Stomach (tissue), 9 donors: ENCODE data around the gene GPR176. TPM values are rescaled to one million over a fixed set of nuclear protein-coding genes. Genes with fewer than 3 reads are reported as not detected.

ENCODE experiments used
- DNase-seq, 2 donors: peaks; one replicate each; pipeline versions ENCODE4 v3.0.0 to v3.0.0-alpha.2; 2013 to 2019
- H3K27ac ChIP-seq, 5 donors: fragments of 200-600 bp in 4 of 5; sonication (generic) in 4 of 5; one replicate each; pipeline ENCODE4 v1.5.1; 2013 to 2019; ENCODE audit warnings: mild to moderate bottlenecking in 1 of 5, moderate library complexity in 1 of 5
- H3K27me3 ChIP-seq, 3 donors: fragments of 200-600 bp; sonication (generic); one replicate each; pipeline ENCODE4 v1.5.1; 2017 to 2019; ENCODE audit warnings: mixed run types in 1 of 3
- H3K36me3 ChIP-seq, 4 donors: fragments of 200-600 bp; sonication (generic); 1 replicate in 3 of 4; 2 replicates in 1 of 4; pipeline ENCODE4 v1.5.1; 2016 to 2019
- H3K4me1 ChIP-seq, 4 donors: fragments of 200-600 bp; sonication (generic); one replicate each; pipeline ENCODE4 v1.5.1; 2016 to 2019
- H3K4me3 ChIP-seq, 4 donors: fragments of 200-600 bp; sonication (generic) in 3 of 4; one replicate each; pipeline ENCODE4 v1.5.1; 2016 to 2019; ENCODE audit warnings: mild to moderate bottlenecking in 1 of 4
- H3K9me3 ChIP-seq, 4 donors: fragments of 200-600 bp; sonication (generic); one replicate each; pipeline ENCODE4 v1.5.1; 2016 to 2019
- EP300 ChIP-seq: sonication (generic); formaldehyde crosslinking; IDR thresholded peaks from one replicate; pipeline ENCODE4 v1.6.1; 2017; ENCODE audit warnings: antibody characterized with exemption
- POLR2A ChIP-seq, 4 donors: fragments of 450-650 bp; IDR thresholded peaks; one replicate each; pipeline ENCODE4 v1.6.1; 2016; ENCODE audit warnings: antibody characterized with exemption in 4 of 4, control low read depth in 2 of 4, mild to moderate bottlenecking in 1 of 4, moderate library complexity in 1 of 4
- POLR2AphosphoS5 ChIP-seq, 3 donors: sonication (generic); formaldehyde crosslinking; IDR thresholded peaks; one replicate each; pipeline ENCODE4 v1.6.1; 2016; ENCODE audit warnings: antibody characterized with exemption in 3 of 3
- WGBS, 5 donors: extraction: QIAGEN DNeasy Blood & Tissue Kit in 3 of 5; methylation state at CpG; one replicate each; pipeline versions ENCODE4 v1.1.5 to v1.1.7; 2013 to 2018; 5-methylcytosine and 5-hydroxymethylcytosine counted together
- intact Hi-C: fragments of 100-400 bp; cut with DNase I; formaldehyde crosslinking; loops from one replicate; pipeline ENCODE4 v1.15.1; 2023; ENCODE audit warnings: low total_unique reads
- polyA plus RNA-seq, 3 donors: library from polyadenylated mRNA; stranded (reverse); fragments of 200-250 nt; gene quantifications; one replicate each; pipeline ENCODE4 v1.2.3, GENCODE V29; 2013
- total RNA-seq, 5 donors: library from RNA; depleted of rRNA; stranded (reverse); fragments of >200 nt; gene quantifications; one replicate each; pipeline versions ENCODE4 v1.1.0 to v1.2.3, GENCODE V29; 2014 to 2016
- TF ChIP-seq, protein P1 (sequence below), 7 experiments: fragments of 450-650 bp in 4 of 7; fragments of 200-600 bp in 3 of 7; sonication (generic) in 3 of 7; IDR thresholded peaks; one replicate each; pipeline ENCODE4 v1.5.1; 2016 to 2019; ENCODE audit warnings: antibody characterized with exemption in 7 of 7, control low read depth in 2 of 7, mild to moderate bottlenecking in 1 of 7
- donor health status: healthy with polysubstance abuse.
- donor health status: Bipolar disorder and iron deficiency.
- donor health status: healthy.

The GPR176 gene
- total and polyA plus RNA-seq, 8 donors, result 0.29 to 10.1 (median 1.3) TPM; not detected in 1

DNA sequence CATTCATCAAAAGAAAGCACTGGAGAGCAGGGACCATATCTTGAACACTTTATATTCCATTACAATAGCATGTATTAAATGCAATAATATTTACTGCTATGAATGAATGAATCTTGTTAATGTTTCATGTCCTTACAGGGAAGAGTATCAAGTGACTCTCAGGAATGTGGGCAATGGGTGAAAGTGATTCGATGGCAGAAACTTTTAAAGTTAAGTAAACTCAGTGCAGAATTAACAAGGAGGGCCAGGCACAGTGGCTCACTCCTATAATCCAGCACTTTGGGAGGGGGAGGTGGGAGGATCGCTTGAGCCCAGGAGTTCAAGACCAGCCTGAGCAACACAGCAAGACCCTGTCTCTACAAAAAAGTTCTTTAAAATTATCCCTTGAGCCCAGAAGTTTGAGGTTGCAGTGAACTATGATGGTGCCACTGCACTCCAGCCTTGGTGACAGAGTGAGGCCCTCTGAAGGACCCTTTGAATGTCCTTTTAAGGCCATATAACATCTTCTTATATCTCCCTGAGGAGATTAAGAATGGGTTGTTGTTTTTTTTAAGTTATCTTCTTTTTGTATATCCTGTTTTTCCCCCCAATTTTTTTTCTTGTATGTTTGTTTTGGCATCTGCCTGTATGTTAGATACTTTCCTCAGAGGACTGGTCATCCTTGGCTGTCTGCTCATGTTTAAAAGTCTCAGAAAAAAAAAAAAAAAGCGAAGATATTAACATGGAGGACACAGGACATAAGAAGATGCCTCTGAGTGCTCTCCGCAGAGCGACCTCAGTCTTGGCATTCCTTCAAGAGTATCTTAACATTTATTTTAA lies 127.8 kb downstream of the GPR176 start:
- intact Hi-C loops, result no loop called here
- H3K27me3 ChIP-seq, result peaks cover 0 to 9% (median 0%) of the 10 kb centered on the region in 3 donors
- peak in 1 of 2 donors; percentile 62 for DNase-seq
- H3K4me3 ChIP-seq, result no peak overlapping the region
- no peaks in the 10 kb centered on the region for H3K9me3 ChIP-seq
- TF ChIP-seq EP300 (no peak), POLR2AphosphoS5 (IDR thresholded peaks at IDR 0.05) (no peak), POLR2A (IDR thresholded peaks at IDR 0.05) (no peak)
- TF ChIP-seq, protein P1, sequence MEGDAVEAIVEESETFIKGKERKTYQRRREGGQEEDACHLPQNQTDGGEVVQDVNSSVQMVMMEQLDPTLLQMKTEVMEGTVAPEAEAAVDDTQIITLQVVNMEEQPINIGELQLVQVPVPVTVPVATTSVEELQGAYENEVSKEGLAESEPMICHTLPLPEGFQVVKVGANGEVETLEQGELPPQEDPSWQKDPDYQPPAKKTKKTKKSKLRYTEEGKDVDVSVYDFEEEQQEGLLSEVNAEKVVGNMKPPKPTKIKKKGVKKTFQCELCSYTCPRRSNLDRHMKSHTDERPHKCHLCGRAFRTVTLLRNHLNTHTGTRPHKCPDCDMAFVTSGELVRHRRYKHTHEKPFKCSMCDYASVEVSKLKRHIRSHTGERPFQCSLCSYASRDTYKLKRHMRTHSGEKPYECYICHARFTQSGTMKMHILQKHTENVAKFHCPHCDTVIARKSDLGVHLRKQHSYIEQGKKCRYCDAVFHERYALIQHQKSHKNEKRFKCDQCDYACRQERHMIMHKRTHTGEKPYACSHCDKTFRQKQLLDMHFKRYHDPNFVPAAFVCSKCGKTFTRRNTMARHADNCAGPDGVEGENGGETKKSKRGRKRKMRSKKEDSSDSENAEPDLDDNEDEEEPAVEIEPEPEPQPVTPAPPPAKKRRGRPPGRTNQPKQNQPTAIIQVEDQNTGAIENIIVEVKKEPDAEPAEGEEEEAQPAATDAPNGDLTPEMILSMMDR (IDR thresholded peaks at IDR 0.05), result no peak
- H3K36me3 ChIP-seq, result no peaks in the 10 kb centered on the region
- 61 to 78% (median 68%) methylated on average over 5 of the region's 5 CpGs for WGBS, 5 donors
- H3K4me1 ChIP-seq, result peaks cover 0 to 10% (median 0%) of the 10 kb centered on the region in 4 donors
- peak overlapping the region in 1 of 5 donors; percentile 12 for H3K27ac ChIP-seq

DNA sequence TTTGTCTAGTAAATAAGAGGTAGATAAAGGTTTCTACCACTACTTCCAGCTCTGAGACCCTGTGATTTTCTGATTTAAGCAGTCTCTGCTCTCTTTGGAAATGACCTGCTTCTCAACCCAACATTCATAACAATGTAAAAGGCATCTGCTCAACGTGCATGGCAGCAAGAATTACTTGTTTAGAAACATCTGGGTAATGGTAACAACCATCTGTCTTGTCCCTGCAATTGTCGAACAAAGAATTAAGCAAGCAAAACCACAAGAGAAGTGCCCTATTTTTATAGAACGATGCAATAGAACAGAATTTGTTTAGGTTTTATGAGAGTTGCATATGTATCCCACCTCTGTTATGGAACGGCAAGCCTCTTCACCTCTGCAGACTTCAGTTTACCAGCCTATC lies 130.3 kb downstream of the GPR176 start:
- Histone ChIP-seq H3K27me3 (no peaks in the 10 kb centered on the region), H3K9me3 (no peaks in the 10 kb centered on the region)
- TF ChIP-seq, protein P1 (IDR thresholded peaks at IDR 0.05), result no peak
- TF ChIP-seq POLR2A (IDR thresholded peaks at IDR 0.05), result no peak
- TF ChIP-seq POLR2AphosphoS5 (IDR thresholded peaks at IDR 0.05), result no peak
- no peak for TF ChIP-seq EP300

DNA sequence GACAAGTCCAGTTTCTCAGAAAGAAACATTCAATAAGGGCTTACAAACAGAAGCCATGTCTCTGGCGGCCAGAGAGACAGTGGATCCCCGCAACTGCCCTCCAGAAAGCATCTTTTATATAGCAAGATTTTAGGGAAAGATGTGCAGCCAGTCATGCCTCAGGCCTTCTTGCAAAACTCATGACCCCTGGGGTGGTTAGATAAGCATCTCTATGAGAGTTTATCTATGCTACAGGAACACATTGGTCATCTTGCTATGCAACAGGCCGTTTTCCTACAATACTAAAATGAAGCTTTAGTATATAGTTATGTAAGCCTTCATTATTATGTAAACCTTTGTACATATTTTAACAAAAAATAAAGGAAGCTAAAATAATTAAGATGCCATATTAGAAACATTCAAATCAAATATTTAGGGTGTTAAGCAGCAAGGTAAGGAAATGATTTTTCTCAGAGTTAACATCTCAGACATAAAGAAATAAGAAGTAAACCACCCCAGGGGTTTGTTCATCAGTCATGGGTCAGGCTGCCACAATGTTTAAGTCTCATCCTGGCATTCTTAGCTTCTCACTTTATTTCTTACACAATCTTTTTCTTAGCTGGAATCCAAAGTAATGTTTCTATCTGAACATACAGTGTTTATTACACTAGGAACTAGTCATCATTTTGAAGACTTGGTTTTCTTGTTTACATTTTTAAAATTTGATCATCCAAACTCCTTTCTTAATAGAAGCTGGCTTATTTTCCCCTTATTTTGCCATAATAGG lies 131.1 kb downstream of the GPR176 start:
- H3K4me3 ChIP-seq, result no peak overlapping the region
- intact Hi-C loops, result no loop called here
- no peaks in the 10 kb centered on the region for H3K36me3 ChIP-seq
- no peak for DNase-seq
- no peak overlapping the region for H3K27ac ChIP-seq
- WGBS, 5 donors, result 70 to 78% (median 72%) methylated on average over 3 of the region's 3 CpGs
- TF ChIP-seq, protein P1 (IDR thresholded peaks at IDR 0.05), result no peak
- TF ChIP-seq POLR2AphosphoS5 (IDR thresholded peaks at IDR 0.05), result no peak
- TF ChIP-seq POLR2A (IDR thresholded peaks at IDR 0.05), result no peak
- TF ChIP-seq EP300, result no peak
- H3K27me3 ChIP-seq, result no peaks in the 10 kb centered on the region
- H3K4me1 ChIP-seq, result peaks cover 2 to 40% (median 25%) of the 10 kb centered on the region in 4 donors
- H3K9me3 ChIP-seq, result no peaks in the 10 kb centered on the region

More for the DNA sequence above, 130.3 kb downstream of the GPR176 start:
- Histone ChIP-seq H3K36me3 (no peaks in the 10 kb centered on the region), H3K4me3 (no peak overlapping the region), H3K4me1 (peaks cover 0 to 32% (median 18%) of the 10 kb centered on the region in 4 donors), H3K27ac (no peak overlapping the region)
- DNase-seq, result no peak
- 62 to 74% (median 71%) methylated on average over 4 of the region's 4 CpGs for WGBS, 5 donors
- intact Hi-C loops, result no loop called here

DNA sequence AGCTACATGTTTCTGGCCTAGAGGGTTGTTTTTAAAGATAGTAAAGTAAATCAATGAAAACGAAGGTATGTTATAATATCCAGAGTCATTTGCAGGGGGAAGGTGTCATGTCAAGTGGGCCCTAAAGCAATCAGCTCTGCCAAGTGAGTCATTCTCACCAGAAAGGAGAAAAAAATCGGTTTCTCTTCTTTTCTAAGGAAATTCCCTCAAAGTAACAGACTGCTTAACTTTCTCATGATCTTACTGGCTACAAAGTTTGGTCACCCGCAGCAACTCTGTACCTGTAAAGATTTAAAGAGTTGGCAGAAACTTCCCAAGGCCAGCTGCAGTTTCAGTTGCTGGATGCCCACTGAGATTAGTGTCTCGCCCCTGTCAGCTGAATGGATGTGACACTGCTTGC lies 132.0 kb downstream of the GPR176 start:
- no peaks in the 10 kb centered on the region for H3K36me3 ChIP-seq
- 64 to 73% (median 70%) methylated on average over 4 of the region's 4 CpGs for WGBS, 5 donors
- TF ChIP-seq POLR2AphosphoS5 (IDR thresholded peaks at IDR 0.05), result no peak
- no peak for TF ChIP-seq EP300
- TF ChIP-seq, protein P1 (IDR thresholded peaks at IDR 0.05), result no peak
- TF ChIP-seq POLR2A (IDR thresholded peaks at IDR 0.05), result no peak
- no peaks in the 10 kb centered on the region for H3K27me3 ChIP-seq
- peaks cover 10 to 48% (median 32%) of the 10 kb centered on the region in 4 donors for H3K4me1 ChIP-seq
- DNase-seq, result no peak
- no peaks in the 10 kb centered on the region for H3K9me3 ChIP-seq
- no peak overlapping the region for H3K4me3 ChIP-seq
- H3K27ac ChIP-seq, result no peak overlapping the region
- intact Hi-C loops, result no loop called here
